8988T (cell line): ENCODE measurements around the gene PACRG.

Source experiments
- DNase-seq: peaks from one replicate; pipeline ENCODE4 v3.0.0; 2011

The PACRG gene

DNA sequence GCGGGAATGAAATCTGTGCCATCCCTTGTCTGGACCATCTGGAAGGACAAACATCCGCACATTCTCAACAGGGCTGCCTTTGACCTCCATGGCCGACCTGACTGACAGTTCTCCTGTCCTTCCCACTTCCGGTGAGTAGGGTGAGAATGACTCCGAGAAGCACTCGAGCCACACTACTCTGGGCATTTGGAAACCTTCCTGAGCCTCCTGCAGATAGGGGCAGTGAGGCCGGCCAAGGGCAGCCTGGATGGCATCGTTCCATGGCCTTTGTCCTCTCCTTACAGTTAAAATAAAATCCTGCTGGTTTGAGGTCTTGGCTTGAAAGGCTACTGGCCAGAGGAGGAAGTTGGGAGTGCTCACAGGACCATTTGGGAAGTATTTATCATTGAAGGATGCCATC, 615.8 kb downstream of the PACRG start:
- no peak for DNase-seq

DNA sequence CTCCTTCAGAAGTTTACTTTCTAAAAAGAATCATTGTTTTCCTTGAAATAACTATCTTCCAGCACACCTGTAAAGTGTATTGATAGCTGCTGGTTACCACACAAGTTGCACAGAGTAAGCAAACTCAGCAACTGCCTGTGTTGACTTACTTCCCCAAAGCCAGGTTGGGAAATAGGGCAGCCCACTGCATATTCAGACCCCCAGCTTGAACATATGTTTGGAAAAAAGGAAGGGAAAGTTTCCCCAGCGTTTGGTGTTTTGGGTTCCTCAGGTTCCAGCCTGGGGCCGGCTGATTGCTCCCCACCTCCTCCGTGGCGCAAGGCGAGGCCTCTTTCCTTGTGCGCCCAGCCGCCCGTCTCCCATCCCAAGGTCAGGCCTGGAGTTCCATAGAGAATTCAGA, 616.6 kb downstream of the PACRG start:
- no peak for DNase-seq

DNA sequence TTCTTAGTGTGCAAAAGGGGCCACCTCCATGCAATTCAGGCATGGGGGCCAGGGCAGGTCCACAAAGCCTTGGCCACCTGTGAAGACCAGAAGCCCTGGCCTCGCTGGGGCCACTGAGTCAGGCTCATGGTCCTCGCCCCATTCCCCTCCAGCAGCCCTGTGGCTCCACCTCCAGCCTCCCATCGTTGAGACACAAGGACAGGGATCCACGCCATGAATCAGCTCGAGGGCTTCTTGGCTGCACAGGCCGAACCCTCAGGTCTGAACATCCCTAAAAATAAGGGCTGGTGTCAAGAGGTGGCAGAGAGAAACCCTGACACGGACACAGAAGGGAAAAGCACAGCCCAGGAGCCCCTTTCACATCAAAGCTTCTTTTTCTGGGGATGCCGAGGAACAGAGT, 618.2 kb downstream of the PACRG start:
- DNase-seq = no peak

DNA sequence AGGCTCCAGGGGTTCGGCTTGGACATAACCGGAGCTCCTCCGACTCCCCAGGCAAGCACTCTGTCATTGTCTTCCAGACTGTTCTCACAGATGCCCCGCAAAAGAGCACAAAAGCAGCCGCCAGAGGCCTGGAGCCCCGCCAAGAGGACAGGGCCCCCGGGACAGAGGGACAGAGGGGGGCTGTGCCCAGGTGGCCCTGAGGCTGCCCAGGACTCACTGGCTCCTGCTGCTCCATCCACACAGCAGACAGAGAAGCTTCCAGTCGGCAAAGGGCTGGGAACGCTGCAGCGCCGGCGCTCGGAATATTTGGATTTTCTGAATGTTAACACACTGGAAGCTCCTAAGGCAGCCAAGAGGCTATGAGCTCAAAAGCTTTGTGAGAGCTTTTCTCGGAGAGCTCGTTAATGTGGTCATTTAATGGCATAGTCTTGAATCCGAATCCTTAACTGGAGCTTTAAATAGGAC, 618.8 kb downstream of the PACRG start:
- DNase-seq = no peak

DNA sequence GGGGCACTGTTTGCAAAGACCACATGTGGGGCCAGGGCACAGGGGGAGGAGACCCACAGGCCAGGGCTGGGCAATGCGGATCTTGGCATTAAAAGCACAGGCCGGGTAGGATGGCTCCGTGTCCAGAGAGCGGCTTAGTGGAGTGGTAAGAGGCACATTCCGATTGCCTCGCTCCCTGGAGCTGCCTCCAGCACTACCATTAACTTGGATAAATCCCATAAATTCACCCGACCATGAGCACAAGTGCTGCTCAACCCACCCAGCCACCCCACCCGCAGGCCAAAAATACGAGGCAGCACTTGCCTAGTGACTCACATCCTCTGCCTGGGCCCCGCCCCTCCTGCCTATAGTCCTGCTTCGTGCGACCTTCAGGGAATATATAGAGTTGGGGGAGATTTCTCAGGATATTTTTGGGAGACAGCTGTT, 619.3 kb downstream of the PACRG start:
- peak; percentile 64 for DNase-seq

- DNase-seq = no peak
Observed at GRCh38 chr6:163348789-163349680, 621.3 kb downstream of the PACRG start.

DNA sequence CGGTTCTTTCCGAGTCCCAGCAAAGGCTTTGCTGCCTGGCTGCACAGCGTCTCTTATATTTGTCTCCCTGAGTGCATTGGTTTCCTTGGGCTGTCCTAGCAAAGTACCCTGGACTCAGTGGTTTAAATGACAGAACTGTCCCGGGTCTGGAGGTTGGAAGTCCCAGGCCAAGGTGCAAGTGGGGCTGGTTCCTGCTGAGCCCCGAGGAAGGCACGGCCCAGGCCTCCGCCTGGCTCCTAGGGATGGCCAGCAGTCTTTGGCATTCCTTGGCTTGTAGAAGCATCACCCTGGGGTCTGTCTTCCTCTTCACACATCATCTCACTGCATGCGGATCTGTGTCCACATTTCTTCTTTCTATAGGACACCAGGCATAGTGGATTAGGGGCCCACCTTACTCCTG, 621.9 kb downstream of the PACRG start:
- DNase-seq = no peak

- no peak for DNase-seq
Observed at GRCh38 chr6:163351013-163351412, 623.2 kb downstream of the PACRG start.

DNA sequence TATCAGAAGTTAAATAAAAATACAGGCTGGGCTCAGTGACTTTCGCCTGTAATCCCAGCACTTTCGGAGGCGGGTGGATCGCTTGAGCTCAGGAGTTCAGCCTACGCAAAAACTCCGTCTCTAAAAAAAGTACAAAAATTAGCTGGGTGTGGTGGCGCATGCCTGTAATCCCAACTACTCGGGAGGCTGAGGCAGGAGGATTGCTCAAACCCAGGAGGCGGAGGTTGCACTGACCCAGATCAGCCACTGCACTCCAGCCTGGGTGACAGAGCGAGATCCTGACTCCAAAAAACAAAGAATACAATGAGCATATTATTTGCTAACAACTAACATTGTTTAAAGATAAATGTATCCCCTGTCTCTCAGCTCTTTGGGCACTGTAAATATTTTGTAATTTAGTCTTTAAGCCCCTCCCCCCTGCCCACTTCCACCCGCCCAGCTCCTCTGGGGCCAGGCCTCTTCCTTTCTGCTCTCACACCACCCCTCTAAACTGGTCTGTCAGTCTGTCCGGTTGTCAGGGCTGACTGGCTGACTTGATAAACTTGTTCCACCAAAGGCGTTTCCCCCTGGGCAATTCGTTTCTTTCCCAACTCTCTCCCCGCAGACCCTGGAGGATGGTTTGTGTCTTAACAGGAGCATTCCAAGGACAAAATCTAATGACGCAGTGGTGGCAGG, 624.4 kb downstream of the PACRG start:
- DNase-seq = no peak

GRCh38 chr6:163352966-163353365, 625.2 kb downstream of the PACRG start:
- DNase-seq = no peak

- no peak for DNase-seq
Observed at GRCh38 chr6:163354085-163354484, 626.3 kb downstream of the PACRG start.

DNA sequence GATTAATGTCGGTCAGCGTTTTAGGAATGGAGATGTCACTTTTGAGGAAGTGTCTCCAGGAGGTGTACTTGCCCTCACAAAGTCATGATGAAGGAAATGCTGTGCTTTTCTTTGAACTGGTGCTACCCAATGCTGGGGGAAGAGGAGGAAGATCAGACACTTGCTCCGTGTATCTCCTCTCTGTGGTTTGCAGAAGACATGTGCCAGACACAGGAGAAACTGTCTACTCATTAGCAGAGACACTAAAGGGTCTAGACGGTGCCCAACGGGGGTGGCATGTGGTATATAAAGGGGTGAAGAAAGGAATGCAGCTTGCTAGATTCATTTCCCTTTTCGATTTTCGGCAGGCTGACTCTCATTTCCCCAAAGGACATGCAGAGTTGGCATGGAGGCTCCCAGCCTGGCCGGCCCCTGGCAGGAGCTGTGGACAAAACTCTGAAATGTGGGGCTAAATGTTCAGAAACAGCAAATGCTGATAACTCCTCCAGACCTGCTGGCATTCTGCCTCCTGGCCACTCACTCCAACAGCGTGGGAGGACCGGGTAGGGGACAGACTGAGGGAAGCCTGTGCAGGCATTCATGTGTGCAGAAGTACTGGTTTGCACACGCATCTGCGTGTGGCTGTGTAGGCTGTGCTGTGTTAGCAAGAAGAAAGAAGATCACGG, 627.1 kb downstream of the PACRG start:
- no peak for DNase-seq

DNA sequence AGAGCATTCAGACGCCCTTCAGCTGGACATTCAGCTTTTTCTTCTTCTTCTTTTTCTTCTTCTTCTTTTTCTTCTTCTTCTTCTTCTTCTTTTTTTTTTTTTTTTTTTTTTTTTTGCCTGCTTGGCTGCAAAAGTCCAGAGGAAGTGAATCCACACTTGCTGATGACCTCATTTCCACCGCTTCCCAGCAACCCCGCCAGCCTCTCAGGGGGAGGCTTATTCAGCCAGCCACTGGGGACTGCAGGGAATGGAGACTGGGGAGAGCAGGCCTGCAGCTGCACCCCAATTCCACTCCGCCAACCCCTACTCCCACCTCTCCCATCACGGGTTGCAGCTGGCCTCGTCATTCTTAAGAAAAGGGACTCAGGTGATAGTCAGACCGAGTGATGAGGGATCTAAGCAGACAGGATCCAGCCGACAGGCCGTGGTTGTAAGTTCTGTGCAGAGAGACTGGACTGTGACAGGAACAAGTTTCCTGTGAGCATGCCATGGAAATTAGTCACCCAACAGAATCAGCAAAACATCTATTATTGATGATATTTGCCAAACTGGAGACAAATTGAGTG, 627.7 kb downstream of the PACRG start:
- DNase-seq = peak; percentile 62

- DNase-seq = no peak
Observed at GRCh38 chr6:163356324-163356723, 628.5 kb downstream of the PACRG start.

DNA sequence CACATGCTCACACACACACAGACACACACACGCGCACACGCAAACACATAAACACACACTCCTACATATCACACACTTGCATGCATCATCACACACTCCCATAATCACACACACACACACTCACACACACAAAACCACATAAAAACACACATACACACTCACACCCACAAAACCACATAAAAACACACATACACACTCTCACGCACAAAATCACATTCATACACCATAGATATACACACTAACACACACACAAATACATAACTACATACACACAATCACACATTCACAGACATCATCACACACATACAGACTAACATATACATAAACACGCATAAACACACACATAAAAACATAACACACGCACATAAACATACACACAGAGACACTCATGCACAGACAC, 629.0 kb downstream of the PACRG start:
- no peak for DNase-seq

- no peak for DNase-seq
Observed at GRCh38 chr6:163364641-163365040, 636.9 kb downstream of the PACRG start.
